CD4-positive, alpha-beta T cell treated with Interleukin-15 for 4 hours (primary cell): ENCODE results near the gene LRRK2.
"Not testable (repeated sequence)": the region's sequence is repeated elsewhere in the genome, so short reads cannot be mapped to it uniquely, and the experiment has no call there.

Experiments
- DNase-seq: peaks from one replicate; pipeline ENCODE4 v3.0.0-alpha.2; 2020; ENCODE audit warnings: low spot score

LRRK2 gene

GRCh38 chr12:40212566-40212965, 12.2 kb upstream of the LRRK2 start:
- no peak for DNase-seq

GRCh38 chr12:40215982-40216381, 8.8 kb upstream of the LRRK2 start:
- DNase-seq, result no peak

- DNase-seq, result no peak
These were observed 8.1 kb upstream of the LRRK2 start for GRCh38 chr12:40216516-40217288.

GRCh38 chr12:40219760-40220159, 5.0 kb upstream of the LRRK2 start:
- DNase-seq, result no peak

DNA sequence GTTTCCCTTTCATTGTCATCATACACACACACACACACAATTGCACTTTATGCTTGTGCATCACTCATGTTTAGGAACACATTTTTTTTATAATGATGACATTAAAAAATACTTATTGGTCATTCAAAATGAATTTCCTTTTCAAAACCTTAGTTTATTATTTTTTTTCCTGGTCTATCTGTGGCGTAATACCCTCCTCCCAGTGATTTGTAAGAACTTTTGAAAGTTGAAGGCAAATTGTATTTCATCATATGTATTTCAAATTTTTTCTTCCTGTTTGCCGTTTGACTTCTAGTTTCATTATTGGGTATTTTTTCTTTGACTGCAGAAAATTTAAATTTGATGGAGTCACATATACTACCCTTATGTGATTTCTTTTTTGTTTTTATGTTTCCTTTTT, 2.5 kb upstream of the LRRK2 start:
- DNase-seq, result no peak

DNA sequence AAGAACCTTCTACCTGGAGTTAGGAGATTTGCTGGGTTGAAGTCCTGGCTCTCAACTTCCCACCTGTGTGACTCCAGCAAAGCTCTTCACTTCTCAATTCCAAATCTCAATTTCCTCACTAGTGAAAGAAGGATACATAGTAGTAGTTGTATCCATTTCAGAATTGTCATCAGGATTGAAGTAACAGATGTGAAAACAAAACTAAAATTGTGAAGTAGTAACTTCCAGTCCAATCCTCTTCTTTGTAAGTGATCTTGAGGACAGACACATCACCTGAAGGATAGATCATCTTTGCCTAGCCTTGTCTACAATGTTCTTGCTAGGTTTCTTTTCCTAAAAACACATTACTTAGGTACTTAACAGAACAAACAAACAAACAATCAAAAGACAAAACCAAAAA, 1.2 kb upstream of the LRRK2 start:
- no peak for DNase-seq

GRCh38 chr12:40225337-40225983, 663 bp downstream of the LRRK2 start:
- no peak for DNase-seq

- no peak for DNase-seq
These were observed 1.3 kb downstream of the LRRK2 start for GRCh38 chr12:40225984-40226602.

DNA sequence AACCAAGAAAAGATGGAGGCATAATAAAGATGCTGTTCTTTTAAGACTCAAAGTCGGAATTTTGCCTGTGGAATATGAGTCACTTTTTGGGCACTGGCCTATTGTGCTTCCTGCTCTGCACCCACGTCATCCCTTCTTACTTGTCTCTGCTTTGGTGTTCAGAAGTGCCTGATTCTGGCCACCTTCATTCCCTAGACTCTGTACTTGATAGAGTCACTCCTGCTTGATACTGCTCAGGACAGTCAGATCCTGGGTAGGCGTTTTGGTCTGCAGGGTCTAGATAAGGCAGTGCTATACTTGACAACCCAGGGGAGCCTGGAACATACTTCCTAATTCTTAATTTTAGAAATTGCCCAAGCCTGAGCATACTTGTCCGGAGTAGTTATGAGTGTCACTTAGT, 1.9 kb downstream of the LRRK2 start:
- DNase-seq, result no peak

- DNase-seq, result no peak
These were observed 2.6 kb downstream of the LRRK2 start for GRCh38 chr12:40227447-40227846.

- DNase-seq, result no peak
These were observed 3.9 kb downstream of the LRRK2 start for GRCh38 chr12:40228727-40229126.

DNA sequence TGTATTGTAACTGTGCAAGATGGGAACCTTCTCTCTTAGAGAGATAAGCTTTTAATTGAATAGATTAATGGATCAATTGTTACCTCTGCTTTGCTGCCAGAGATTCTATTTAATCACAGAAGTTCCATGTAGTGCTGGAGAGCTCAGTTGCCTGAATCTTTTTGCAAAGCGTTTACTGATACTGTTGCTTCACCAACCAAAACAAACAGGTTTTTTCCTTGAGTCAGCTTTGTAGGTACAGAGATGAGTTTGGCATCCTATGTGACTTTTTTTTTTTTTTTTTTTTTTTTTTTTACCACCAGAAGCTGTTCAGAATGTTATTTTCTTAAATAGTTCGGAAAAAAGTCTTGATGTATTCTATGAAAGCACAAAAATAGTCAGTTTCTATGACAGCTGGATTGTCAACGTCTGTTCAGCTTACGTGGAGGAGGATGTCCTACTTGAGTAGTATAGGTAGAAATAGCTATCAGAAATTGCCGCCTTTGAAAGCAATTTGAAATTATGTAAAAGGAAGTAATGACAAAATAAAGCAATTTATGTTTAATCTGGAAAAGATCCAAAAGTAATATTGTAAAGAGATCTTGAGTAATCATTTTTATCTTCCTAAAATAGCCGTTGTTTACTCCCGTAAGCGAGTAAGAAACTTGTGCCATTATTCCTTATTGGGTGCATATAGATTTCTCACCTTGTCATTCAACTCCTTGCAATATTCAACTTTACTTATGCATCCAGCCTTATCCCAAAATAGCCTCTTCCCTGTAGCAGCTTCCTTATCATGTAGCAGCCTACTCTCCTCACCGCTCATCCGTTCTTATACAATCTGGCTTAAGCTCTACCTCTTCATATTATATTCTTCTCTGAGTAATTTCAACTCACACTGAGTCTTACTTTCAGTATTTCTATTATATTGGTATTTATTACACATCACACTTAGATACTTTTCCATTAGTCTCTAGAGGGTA, 5.2 kb downstream of the LRRK2 start:
- no peak for DNase-seq

GRCh38 chr12:40232602-40233001, 7.8 kb downstream of the LRRK2 start:
- no peak for DNase-seq

DNA sequence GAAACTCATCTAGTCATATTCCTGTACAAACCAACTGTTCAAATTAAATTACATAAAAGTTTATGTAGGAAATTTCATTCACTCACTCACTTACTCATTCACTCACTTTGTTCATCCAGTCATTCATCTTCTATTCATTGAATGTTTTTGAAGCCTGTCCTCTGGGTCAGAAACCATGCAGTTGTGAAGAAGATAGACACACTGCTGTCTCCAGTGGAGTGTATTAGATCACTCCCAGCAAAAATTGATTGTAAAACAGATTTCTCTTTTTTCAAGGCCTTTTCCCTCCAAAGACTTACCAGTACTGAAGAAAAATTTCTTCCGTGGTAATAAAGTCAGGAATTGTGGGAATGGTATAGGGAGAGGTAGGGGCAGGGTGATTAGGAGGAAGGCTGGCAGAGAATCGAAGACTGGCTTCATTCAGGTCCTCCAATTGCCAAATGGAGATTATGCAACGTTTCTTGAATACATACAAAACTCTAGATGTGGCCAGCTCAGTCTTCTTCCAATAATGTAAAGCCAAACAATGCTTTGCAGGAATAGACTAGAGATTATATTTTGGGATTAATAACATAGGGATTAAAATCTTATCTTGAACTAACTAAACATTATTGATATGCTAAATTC, 9.1 kb downstream of the LRRK2 start:
- DNase-seq, result no peak

DNA sequence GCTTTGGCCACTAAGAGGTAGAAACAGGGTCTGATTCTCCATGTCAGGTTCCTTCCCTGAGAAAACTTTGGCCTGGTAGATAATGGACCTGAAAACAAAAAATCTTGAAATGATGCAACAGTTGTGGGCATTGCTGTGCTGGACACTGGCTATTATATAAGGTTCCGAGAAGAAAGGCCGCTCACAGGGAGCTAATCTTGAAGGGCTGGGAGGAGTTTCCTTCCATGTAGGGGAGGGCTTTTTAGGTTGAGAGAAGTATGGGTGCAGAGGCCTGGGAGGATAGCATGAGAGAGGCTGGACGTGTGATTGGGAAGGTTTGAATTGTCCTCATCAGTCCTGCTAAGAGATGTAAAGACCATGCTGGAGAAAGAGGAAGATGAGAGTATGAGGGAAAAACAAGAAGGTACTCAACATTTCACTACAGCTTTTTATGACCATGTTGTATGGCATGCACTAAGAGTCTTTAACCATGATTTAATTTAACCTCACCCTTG, 11.6 kb downstream of the LRRK2 start:
- DNase-seq, result no peak

DNA sequence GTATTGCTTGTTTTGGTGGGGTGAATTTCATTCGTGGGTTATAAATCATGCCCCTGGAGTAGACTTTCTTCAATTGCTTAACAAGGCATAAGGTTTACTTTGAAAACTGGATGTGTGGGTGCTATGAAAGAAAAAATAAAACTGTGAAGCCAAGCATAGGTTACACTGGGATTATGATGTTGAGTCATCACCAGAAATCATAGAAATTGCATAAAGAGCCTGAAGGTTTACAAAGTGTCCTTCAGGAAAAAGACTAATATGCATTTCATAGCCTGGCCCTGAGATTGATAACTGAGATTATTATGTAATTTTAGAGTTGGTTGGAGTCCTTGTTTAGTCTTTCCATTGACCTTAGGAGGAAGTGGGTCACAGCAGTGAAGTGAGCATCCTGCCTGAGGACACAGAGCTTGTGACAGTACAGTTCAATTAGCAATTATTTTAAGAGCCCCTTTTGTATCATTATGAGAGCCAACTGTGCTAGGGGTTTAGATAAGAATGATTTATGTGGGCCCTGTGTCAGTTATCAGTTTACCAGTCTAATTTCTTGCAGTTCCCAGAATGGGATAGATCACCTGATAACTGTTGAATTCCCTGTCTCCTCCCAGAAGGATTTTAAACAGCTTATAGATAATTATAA, 13.6 kb downstream of the LRRK2 start:
- DNase-seq, result no peak

- no peak for DNase-seq
These were observed 14.2 kb downstream of the LRRK2 start for GRCh38 chr12:40238979-40239378.

DNA sequence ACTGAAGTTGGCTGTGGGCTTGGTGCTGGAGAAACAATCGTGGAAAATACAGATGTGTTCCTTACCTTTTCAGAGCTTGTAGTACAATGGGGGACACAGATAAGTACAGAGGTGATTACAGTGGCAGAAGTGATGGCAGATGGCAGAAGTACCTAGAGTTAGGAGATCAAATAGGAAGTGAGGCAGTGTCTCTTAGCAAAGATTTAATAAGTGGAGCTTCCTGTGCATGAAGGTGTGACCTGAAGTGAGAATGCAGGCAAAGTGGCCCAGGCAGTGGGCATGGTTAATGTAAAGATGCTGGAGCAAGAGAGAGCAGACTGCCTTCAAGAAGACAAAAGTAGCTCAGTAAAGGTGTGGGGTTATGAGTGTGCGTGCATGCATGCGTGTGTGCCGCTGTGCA, 16.0 kb downstream of the LRRK2 start:
- DNase-seq, result no peak

DNA sequence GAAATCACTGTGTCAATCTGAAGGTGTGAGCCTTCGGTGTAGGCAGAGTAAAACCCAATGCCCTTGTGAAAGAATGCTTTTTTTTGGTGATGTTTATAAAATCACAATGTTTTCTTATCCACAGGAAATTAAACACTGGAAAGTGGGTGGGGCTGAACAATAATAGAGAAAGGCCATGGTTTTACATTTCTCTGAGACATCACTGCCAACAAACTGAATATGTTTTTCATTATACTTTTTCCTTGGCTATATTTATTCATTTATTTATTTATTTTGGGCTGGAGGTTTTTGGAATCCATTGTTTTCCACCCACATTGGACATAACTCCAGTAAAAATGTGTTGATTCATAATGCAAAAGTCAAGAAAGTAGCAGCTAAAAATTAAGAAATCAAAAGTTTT, 16.9 kb downstream of the LRRK2 start:
- no peak for DNase-seq

GRCh38 chr12:40244526-40245156, 19.8 kb downstream of the LRRK2 start:
- DNase-seq, result not testable (repeated sequence)

- no peak for DNase-seq
These were observed 23.2 kb downstream of the LRRK2 start for GRCh38 chr12:40248034-40248433.
